HuH-7 (cell line): ENCODE data around the gene SLC35B2.

Experiments used
- DNase-seq: peaks from one replicate; pipeline ENCODE4 v3.0.0; 2011; ENCODE audit warnings: low spot score

The SLC35B2 gene

DNA sequence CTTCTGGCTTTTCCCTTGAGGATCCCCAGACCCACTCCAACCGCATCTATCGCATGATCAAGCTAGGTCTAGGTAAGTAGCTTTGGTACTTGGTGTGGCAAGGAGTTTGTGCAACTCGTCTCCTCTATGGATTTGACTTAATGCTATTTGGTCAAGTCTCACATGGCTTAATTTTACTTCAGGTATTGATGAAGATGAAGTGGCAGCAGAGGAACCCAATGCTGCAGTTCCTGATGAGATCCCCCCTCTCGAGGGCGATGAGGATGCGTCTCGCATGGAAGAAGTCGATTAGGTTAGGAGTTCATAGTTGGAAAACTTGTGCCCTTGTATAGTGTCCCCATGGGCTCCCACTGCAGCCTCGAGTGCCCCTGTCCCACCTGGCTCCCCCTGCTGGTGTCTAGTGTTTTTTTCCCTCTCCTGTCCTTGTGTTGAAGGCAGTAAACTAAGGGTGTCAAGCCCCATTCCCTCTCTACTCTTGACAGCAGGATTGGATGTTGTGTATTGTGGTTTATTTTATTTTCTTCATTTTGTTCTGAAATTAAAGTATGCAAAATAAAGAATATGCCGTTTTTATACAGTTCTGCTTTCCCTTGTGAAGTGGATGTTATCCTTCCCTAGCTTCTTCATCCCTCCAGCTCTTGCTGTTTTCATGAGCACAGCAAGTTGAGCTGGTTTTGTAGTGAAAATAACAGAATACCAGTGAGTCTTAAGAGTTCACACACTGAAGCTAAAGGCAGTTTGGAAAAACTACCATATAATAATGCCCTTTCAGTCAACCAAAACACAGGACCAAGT is 3.8 kb downstream of the SLC35B2 start:
- DNase-seq: no peak

GRCh38 chr6:44251576-44252524 is 5.5 kb downstream of the SLC35B2 start:
- DNase-seq: no peak

DNA sequence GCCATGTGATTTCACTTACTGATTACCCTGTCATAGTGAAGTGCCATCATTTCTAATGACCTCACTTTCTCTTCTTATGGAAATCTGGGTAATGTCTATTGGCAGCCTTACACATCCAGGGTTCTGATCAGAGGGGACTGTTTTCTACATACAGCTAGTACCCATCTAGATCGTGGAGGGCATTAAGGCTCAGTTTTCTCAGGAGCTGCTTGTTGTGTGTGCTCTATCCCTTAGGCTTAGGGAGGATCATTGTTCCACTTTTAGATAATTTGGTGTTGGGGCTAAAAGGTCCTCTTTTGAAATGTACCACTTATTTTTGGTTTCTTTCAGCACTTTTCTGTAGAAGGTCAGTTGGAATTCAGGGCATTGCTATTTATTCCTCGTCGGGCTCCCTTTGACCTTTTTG is 6.6 kb downstream of the SLC35B2 start:
- no peak for DNase-seq

DNA sequence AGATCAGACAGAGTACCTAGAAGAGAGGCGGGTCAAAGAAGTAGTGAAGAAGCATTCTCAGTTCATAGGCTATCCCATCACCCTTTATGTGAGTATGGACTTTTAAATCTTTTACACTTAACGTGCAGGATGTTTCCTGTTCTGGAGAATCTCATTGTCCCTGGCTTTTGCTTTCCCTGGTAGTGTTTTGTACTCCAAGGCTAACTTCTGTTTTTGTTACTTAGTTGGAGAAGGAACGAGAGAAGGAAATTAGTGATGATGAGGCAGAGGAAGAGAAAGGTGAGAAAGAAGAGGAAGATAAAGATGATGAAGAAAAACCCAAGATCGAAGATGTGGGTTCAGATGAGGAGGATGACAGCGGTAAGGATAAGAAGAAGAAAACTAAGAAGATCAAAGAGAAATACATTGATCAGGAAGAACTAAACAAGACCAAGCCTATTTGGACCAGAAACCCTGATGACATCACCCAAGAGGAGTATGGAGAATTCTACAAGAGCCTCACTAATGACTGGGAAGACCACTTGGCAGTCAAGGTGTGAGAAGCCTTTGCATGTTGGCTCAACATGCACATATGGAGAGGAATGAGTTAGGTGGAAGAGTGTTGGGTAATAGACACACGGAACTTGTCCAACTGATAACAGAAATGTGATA is 7.1 kb downstream of the SLC35B2 start:
- no peak for DNase-seq

- DNase-seq: no peak
Measured at GRCh38 chr6:44249082-44249748, 8.1 kb downstream of the SLC35B2 start.

DNA sequence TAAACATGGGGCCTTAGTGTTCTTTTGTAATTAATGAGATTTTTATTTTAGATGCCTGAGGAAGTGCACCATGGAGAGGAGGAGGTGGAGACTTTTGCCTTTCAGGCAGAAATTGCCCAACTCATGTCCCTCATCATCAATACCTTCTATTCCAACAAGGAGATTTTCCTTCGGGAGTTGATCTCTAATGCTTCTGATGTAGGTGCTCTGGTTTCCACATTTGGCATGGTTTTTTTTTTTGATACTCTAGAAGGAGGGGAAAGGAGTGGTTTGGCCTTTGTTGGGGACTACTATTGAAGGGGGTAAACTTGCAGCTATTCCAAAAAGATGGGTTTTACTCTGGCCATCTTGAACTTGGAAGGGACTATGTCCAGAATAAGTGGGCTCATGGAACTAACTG is 8.7 kb downstream of the SLC35B2 start:
- no peak for DNase-seq

DNA sequence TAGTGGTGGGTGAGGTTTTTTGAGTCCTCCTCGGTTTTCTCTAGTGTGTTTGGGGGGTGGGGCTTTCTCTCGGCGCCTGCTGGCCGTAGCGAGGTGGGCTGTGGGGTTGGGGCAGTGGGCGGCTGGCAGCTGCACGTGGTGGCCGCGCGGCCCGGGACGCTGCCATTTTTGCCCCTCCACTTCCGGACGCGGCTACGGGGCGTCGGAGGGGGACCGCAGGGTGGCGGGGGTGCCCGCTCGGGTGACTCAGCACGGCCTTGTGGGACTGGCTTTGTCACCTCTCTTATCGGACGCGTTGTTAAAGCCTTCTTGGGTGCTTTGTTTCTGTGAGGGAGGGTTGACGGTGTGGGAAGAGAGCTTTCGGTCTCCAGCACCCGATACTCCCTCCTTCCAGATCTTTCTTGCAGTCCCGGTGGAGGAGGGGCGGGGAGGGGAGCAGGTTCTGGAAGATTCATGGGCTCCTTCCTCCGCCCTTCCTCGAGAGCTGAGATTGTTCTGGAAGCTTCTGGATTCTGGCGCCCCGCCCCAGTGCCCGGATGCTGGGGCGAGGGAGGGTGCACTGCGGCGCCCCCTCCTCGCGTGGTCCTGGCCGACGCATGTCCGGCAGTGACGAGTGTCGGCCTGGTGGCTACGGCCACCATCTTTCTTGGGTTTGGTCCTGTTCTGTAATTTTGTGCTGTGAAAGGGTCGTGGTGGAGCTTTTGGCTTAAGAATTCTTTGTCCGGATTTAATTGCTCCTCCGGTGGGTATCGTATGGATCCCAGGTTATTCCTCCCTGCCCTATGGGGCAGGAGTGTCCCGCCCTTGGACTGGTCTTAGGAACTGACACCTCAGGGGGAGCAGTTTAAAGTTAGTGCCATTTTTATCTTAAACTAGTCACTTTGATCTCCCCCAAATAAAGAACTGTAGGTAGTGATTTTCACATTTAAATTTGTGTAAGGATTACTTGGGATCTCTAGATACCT is 9.7 kb downstream of the SLC35B2 start:
- DNase-seq: no peak

GRCh38 chr6:44246663-44247337 is 10.5 kb downstream of the SLC35B2 start, which contains the start of gene HSP90AB1:
Gene HSP90AB1, plus strand, starts transcription at chr6:44247101. Its CDS starts 1,529 bp downstream, at chr6:44248630.
- DNase-seq: peak; percentile 92

- peak; percentile 84 for DNase-seq
Measured at GRCh38 chr6:44245912-44246662, 11.2 kb downstream of the SLC35B2 start.

DNA sequence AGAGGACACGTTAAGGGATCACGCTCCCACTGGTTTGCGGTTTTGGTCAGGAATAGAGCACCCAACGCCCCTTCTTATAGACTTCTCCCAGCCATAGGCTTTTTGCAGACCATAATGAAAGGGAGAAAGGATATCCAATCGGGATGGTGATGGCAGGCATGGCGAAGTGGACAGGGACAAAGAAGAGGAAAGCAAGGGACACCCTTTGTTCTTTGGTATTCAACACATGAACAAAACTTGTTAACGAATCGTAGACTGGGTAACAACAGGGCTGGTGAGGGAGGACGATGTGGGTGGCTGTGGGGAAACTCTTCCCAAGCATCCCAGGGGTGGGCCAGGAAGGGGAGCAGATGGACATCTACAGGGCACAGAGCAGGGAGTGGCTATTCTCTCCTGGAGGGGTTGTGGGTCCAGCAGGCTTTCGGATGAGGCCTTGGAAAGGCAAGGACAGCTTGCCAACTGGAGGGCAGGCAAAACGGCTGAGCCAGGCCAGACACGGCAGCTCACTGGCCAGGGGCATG is 11.9 kb downstream of the SLC35B2 start:
- no peak for DNase-seq

GRCh38 chr6:44243345-44243744 is 14.0 kb downstream of the SLC35B2 start:
- no peak for DNase-seq

GRCh38 chr6:44238687-44239350 is 18.5 kb downstream of the SLC35B2 start:
- no peak for DNase-seq

GRCh38 chr6:44237813-44238433 is 19.4 kb downstream of the SLC35B2 start:
- peak; percentile 81 for DNase-seq

GRCh38 chr6:44237021-44237812 is 20.1 kb downstream of the SLC35B2 start:
- DNase-seq: peak; percentile 92

DNA sequence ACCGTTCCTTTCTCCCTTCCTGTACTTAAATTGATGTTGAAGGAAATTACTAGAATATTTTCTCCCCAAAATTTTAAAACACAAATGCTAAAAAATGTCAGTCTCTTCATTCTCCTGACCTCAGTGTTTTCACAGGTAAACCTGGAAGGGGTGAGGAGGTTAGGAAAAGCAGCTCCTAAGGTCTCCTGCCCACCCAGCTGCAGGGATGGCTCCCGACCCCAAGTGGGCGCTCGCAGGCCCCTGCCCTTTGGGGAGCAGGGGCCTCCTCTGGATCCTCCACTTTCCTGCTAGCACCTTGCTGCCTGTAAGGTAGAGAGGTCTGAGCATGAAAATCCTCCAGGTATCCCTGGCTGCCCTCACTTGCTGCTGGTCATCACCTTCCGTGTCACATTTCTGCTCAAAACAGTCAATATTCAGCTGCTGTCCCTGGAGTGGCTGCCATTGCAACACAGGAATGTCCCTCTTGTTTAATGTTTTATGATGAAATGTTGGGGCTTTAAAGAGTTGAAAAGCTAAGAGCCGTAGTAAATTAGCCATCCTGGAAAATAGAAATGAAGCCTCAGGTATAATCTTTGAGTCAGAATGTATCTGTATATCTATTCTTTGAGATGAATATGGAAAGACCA is 21.3 kb downstream of the SLC35B2 start:
- DNase-seq: no peak

- no peak for DNase-seq
Measured at GRCh38 chr6:44235269-44235668, 22.1 kb downstream of the SLC35B2 start.
